T-helper 2 cell treated with Interferon-gamma antibody and Interleukin-4, amounts not matched to agents 100 ng/mL and 5 ng/mL, for 36 hours (primary cell): ENCODE measurements around the gene COL1A1. TPM values are rescaled to one million over a fixed set of nuclear protein-coding genes. Genes with fewer than 3 reads are reported as not detected.

Experiments
- intact Hi-C: fragments of 100-400 bp; cut with micrococcal nuclease; formaldehyde crosslinking; loops from one replicate; pipeline ENCODE4 v1.15.1; 2023
- total RNA-seq: library from RNA; stranded (reverse); gene quantifications from 2 replicates; pipeline ENCODE4 v1.2.3, GENCODE V29; 2022

Gene COL1A1
- total RNA-seq, 1 donor from 2014 or later, result 1.5 TPM

DNA sequence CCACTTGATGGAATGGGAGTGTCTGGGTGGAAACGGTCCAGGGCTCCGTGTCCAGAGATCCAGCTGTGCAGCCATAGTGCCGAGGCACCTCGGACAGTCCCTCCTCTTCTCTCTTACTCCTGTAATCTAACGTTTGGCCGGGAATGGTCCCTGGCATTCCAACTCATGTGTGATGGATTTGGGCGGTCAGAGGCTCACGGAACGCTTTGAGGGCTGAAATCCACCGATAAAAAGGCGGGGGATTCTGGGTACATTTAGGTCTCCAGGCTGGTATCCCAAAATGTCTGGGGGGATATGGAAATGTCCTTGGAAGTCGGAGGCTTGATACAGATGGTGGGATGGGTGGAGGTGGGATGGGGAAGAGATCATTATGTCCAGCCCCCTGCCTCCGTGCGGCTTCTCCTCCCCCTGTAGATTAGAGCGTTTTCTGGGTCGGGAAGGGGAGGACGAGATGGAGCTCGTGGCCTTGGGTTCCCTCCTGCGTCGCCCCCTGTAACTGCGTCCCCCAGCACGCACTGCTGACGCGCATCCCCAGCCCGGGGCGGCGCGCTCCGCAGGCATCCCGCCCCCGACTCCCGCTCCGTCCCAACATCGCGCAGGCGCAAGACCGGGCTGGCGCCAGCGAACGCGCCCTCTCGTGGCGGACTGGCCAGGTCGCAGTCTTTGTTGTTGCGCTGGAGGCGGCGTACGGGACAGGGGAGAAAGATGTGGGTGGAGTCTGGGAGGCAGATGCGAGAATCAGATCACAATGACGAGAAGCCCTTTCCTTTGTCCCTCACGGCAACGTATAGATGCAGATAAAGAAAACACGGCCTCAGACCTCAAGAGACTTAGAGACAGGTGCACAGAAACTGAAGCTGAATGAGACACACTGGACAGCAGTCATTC lies 40.2 kb downstream of the COL1A1 start:
- intact Hi-C loops, result loop anchor here (1.0 to 2.0 kb wide), 3 partner anchors 10 to 44 kb away; no protein-coding TSS in a partner anchor

DNA sequence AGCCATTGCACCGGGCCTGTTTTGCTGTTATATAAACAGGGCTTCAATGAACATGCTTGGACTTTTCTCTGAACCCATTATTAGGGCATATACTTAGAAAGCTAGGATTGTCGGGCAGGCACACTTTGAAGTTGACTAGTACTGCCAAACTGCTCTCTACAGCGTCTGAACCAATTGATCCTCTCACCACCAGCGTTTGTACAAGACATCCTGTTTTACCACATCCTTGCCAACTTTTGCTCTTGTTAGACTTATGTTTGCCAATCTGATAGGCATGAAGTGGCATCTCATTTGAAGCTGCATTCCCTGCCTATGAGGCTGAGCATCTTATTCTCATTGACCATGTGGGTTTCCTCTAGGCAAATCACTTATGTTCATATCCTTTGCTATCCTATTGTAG lies 43.5 kb downstream of the COL1A1 start:
- intact Hi-C loops, result no loop called here

DNA sequence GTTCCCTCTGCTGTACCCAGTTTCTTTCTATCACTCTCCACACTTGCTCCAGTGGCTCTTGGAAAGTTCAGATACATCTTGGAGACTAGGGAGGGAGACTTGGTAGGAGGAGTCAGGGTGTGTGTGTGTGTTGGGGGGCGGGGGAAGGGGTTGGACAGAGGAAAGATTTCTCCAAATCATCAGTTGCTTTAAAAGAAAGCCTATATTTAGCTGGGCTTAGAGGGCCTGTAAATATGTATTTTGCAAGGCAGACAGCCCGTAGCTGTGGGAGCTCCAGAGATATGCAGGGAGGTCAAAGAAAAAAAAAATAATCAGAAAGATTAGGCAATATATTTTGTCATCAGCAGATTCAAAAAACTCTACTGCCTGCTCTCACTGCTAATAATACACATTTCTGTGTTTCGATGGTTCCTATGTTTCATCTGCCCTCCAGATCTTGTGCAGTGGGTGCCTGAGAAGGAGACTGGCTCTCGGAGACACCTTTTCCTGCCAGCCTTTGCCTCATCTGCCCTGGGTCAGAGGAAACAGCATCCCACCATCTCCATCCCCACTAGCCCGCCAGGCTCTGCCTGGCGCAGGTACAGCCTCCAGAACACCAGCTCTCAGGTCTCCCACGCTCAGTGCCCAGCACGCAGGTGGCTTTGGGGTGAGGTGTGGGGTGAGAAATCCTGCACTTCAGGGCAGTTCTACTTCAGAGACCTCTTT lies 46.2 kb downstream of the COL1A1 start:
- intact Hi-C loops, result no loop called here

DNA sequence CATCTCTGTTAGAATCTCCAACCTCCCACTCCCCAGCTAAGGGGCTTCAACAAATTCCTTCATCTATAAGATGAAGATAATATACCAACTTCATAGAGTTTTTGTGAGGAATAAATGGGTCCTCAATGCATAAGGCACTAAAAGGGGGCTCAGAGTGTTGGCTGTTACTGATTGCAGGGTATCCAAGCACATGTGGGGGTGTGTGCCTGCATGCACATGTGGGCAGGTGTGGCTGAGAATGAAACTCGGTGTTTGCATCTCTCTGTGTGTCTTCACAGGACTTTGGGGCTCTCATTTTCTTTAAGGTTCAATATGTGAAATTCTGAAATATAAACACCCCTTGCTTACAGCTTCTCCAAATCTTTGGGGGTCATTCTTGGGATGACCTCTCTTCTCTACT lies 46.8 kb downstream of the COL1A1 start:
- intact Hi-C loops, result no loop called here

DNA sequence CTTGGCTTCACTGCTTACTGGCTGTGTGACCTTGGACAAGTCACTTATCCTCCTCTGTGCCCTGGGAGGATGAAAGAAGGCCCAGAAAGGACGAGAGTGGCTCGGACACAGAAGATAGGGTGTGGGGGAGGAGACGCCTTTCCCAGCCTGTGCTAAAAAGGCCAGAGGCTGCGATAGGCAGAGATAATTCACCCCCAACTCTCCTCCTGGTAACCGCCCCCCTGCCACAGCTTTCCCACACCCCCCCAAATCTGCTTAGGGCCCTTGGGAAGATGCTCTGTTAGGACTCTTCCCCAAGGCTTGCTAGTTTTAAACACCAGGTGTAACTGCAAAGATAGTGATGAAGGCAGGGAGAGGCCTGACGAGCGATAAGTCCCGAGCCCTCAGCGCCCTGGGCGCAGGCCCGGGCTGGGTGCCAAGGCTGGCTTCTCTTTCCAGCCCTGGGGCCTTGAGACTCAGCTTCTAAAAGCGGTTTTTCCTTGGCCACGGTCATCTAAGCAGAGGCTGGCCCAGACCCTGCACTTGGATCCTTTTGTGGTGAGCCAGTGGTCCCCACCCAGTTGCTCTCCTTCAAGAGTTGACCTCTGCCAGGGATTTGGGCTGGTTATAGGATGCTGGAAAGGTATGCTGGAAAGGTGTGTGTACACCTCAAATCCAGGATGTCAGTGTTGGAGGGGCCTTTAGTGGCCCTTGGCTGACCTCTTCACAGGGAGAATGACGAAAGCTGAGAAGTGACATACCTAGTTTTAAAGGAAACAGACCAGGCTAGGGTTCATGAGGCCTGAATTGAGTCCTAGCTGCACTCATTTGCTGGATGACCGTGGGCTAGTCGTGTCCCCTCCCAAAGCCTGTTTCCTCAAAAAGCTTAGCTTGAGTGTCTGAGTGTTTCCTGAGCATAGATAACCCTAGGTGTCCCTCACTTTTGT lies 47.5 kb downstream of the COL1A1 start:
- intact Hi-C loops, result no loop called here

DNA sequence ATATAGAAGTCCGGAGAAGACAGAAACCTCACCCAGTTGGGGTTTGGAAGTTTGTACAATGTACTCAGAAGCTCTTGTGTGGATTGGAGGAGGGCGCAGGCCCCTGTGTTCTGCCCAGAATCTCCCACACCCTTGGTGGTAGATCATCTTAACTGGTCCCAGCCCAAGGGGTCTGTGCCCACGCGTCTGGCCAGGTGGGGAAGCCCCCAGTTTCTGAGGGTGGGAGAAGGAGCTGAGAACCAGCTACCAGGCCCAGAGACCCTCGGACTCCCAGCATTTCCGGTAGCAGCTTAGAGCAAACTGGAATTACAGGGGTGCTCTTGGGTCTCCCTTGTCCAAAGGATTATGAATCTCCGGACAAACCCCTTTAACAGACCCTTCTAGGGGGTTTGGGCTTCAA lies 48.7 kb downstream of the COL1A1 start:
- intact Hi-C loops, result no loop called here

DNA sequence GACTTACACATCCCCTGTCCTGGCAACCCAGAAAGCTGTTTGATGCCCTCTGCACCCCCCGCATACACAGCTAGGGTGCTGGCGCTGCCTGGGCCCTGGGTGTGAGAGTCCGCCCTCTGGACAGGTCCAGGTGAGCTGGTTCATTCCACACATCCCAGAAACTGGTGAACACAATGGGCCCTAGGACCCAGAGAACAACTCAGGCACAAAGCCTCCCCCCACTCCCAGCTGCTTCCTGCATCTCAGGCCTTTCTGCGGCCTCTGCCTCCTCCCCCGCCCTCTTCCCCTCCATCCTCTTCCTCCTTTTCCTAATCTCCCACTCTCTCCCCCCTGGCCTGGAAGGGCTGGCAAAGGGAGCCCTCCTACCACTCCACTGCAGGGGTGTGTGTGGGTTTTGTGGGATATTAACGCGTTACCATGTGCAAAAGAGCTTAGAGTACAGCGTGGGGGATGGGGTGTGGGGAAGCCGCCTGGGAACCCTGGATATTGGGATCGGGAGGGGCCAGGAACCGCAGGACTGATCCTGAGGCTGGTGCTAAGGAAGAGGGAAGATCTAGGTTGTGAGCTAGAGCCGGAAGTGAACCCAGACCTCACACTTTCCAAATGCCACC lies 49.4 kb downstream of the COL1A1 start:
- intact Hi-C loops, result loop anchor here (1.0 kb wide), 3 partner anchors 9 to 57 kb away; partner anchors contain the start of gene PDK2

DNA sequence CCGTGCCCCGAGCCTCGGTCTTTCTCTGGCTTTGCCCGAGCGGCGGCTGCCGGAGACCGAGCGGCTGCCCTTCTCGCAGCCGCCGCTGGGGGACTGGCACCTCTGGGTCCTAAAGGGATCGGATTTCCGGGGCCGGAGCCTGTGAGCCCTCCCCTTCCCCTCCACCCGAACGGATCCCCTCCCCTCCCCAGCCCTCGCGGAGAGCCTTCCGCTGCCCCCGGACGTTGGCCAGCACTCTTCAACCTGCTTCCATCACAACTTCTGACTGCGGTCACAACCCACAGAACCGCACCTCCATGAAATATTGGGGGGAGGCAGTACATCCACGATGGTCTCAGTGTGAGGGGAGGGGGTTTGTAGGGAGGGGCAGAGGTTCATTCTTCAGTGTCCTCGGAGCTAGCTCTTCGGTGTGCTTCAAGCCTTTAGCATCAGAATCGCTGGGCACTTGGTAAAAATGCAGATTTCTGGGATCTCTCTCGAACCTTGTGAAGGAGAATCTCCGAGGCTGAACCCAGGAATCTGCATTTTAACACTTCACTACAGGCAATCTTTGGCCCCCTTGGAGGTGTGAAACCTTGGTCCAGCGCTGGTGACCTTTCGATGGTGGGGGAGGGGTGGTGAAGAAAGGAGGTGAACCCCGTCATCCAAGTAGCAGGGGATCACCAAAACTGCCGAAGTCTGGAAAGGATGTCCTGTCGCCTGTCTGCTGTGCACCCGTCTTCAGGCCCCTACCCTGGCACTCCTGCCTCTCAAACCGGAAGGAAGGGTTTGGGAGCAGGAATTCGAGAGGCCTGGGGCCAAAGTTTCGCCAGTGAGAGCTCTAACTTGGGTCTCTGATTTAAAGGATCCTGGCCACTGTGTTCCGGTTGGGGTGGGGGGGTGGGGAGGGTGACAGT lies 50.1 kb downstream of the COL1A1 start:
- intact Hi-C loops, result loop anchor here (1.0 kb wide), 3 partner anchors 10 to 56 kb away; partner anchors contain the start of gene PDK2

DNA sequence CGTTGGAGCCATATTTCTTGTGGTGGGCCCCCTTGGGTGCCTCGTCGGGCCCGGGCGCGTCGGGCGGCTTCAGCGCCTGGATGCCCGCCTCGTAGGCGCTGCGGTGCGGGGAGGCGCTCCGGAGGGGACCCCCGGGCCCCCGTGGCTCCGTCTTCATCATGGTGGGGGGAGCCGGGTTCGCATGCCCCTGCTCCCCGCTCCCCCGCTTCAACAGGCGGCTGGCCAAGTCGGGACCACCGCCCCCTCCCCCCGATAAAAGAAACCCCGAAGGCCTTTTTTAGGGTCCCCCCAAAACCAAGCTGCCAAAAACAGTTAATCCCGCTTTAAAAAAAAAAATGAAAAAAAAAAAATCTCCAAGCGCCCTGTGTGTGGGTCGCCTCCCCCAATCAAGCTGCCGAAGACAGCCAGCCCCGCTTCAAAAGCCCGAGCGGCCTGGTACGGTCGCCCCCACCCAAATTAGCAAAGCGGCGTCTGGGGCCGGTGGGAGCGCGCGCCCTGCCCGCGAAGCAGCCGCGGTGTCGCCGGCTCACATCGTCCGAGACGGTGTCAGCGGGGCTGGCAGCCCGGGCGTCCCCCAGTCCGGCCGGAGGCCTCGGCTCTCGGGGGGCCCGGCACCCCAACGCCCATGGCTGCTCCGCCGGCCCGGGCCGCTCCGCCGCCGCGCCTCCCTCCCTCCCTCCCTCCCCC lies 50.9 kb downstream of the COL1A1 start, which contains the start of gene PPP1R9B:
Gene PPP1R9B (minus strand): TSS at position 324 of the 687 bp plus-strand sequence. CDS start 164 bp downstream, at position 160.
- intact Hi-C loops, result loop anchor here (1.0 kb wide), 3 partner anchors 10 to 55 kb away; partner anchors contain the start of gene PDK2

DNA sequence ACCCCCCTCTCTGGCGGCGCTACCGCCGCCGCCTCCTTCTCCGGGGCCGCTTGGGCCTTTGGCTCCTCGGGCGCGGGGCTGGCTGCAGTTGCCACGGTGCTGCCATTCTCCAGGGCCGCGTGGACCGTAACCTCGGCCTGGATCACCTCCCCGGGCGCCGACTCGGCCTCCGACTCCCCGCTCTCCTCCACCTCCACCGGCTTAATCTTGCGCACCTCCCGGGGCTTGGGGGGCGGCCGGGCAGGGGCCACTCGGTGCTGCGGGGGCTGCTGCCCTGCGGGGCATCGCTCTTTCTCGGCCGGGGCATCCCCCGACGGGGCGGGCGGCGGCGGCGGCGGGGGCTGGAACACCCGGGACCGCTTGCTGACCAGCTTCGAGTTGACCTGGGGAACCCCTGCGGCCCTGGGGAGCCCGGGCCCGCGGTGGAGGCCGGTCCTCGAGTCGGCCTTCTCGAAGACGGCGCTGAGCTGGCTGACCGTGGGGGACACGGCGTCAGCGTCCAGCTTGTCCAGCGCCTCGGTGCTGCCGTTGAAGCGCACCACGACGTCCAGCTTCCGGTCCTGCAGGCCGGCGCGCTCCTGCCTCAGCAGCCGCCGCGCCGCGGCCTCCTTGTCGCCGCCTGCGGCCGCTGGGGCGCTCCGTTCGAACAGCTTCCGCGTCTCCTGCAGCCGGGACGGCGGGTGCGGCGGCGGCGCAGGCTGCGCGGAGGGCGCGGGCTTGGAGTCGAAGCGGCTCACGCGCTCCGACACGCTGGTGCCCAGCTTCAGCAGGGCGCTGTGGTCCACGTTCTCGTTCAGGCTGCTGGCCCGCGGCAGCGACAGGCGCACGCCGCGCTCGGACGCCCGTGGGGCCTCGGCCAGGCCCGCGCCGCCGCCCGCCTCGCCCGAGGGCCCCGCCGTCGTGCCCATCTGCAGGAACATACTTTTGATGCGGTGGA lies 51.7 kb downstream of the COL1A1 start:
- intact Hi-C loops, result loop anchor here (10.0 kb wide), 1 partner anchor 975 kb away; the partner anchor contains the start of gene SPAG9

DNA sequence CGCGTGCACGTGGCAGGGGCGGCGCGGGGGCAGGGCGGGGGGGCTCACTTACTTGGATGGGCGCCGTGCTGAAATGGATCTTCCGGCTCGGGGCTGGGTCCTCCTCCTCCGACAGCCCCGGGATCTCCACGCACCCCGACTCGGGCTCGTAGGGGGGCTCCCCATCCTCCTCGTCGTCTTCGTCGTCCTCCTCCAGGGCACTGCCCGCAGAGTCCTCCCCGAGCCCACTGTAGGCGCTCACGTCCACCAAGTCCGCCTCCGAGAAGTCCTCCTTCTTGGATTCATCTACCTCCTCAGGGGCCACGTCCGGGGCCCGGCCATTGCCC lies 52.4 kb downstream of the COL1A1 start:
- intact Hi-C loops, result loop anchor here (10.0 kb wide), 1 partner anchor 976 kb away; the partner anchor contains the start of gene SPAG9

DNA sequence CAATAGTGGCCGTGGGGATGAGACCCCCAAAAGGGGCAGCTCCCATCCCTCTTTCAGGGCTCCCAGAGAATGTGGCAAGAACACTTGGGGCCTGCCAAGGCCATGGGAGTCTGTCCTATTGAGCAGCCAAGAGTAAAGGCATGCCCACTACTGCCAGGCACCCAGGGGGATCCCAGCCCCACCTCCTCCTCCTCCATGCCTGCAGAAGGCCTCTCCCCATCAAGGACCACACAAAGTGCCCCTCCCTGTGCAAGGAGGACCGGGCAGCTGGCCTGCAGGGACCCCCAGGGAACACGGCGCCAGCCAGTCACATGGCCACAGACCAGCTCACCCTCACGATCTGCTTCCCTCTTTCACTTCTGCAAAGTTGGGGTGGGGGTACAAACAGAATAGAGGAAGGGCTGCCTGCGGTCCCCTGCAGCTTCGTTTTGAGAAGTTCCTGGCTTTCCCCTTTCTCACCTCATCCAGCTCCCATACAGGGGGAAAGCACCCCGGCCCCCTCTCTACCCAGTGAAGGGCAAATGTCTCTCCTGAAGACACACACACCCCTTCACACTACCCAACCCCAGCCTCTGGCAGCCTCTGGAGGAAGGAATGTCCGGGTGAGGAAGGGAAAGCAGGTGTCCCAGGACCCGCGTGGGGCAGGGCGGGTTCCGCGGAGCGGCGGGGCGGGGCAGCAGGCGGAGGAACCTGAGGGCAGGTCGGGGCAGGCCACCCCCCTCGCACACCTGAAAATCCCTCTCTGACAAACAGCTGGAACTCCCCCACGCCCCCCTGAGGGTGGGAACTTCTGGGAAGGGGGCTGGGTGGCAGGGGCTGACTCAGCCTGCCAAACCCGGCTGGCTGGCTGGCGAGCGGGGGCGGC lies 53.0 kb downstream of the COL1A1 start:
- intact Hi-C loops, result loop anchor here (10.0 kb wide), 1 partner anchor 976 kb away; the partner anchor contains the start of gene SPAG9

DNA sequence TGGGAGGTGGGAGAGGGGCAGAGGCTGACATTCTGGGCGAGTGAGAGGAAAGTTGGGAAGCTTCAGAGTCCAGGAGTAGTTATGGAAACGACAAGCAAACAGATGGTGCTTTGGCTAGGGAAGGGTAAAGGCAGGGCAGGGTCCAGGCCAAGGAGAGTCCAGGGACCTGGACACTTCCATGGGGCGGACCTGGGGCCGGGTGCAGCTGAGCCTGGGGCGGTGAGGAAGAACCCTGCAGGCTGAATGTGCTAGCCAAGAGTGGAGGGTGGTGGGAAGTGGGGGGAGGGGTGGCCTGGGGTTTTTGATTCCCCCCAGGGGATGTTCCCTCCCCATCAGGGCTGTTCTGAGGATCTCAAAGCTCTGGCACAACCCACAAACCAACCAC lies 53.6 kb downstream of the COL1A1 start:
- intact Hi-C loops, result loop anchor here (10.0 kb wide), 1 partner anchor 977 kb away; the partner anchor contains the start of gene SPAG9

DNA sequence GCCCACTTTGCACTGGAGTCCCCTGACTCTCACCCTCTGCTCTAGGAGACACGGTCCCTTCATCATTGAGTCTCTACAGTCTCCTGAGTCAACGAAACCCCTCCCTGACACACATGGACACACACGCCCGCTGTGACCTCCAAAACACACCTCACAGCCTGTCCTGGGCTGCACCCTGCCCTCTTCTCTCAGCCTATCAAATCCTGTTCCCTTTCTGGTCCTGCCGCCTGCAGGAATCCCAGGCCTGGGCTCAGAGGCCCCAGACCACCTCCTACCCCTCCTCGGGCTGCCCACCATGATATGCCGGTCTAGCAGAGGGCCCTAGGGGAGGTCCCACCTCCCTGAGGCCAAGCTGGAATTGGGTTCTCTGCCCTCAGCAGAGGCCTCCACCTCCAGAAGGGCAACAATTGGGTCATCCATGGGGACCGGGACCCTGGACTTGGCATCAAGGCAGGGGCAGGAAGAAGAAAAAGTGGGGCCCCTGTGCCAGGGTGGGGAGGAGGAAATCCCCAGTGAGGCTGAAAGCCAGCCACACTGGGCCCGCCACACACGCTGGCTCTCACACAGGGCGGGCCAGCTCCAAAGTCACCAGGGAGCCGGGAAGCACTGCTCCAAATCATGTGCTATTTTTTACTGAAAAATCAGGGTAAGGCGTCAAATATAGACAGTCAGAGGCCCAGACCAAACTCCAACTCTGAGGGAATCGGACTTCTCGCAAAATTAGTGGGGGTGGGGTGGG lies 54.3 kb downstream of the COL1A1 start:
- intact Hi-C loops, result loop anchor here (10.0 kb wide), 1 partner anchor 978 kb away; the partner anchor contains the start of gene SPAG9

DNA sequence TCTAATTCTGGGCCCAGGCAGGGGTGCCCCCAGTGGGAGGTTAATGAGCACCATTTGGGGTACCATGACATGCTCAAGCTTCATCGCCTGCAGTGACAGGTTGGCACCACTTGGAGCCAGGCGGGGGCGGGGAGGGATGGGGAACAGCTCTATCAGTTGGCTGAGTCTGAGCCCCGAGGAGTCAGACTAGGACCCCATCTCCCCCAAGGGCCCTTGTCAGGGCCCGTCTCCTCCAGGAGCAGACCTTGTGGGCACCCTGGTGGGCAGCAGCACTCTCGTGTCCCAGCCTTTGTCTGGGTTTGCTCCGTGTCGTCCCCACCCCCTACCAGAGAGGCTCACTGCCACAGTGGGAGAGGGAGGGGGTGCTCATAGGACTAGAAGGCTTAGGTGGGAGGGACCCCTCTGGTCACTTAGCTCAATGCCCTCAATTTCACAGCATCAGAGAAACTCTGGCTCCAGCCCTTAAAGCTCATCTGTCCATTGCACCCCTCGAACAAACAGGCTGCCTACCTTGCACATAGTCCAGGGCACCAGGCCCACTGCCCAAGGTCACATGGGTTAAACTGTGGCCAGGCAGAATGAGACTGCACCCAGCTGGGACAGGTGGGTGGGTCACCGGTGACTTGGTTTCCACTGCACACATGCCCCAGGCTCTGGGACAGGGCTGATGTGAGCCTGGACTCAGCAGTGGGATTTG lies 55.1 kb downstream of the COL1A1 start:
- intact Hi-C loops, result loop anchor here (10.0 kb wide), 1 partner anchor 978 kb away; the partner anchor contains the start of gene SPAG9
